ENCODE data around the gene NDUFV1. TPM values are rescaled to one million over a fixed set of nuclear protein-coding genes. Genes with fewer than 3 reads are reported as not detected.
"Not testable (repeated sequence)": the region's sequence is repeated elsewhere in the genome, so short reads cannot be mapped to it uniquely, and the experiment has no call there.

The NDUFV1 gene
- total RNA-seq, 4 donors from 2014 or later, result 154 to 249 (median 180) TPM

GRCh38 chr11:67615728-67616430 lies 9.1 kb downstream of the NDUFV1 start:
- Histone ChIP-seq H3K4me3 (no peak overlapping the region), H3K4me1 (peaks cover 0 to 19% (median 9%) of the 10 kb centered on the region in 3 donors), H3K36me3 (peaks cover 0 to 28% of the 10 kb centered on the region in 2 donors), H3K27me3 (peaks cover 28% of the 10 kb centered on the region), H3K27ac (no peak overlapping the region), H3K9me3 (no peaks in the 10 kb centered on the region)
- WGBS, 2 donors (ENCODE audit: low coverage in 1 of 2), result 4 to 20% methylated on average over 1 to 18 of the region's 34 CpGs
- TF ChIP-seq EP300 (IDR thresholded peaks at IDR 0.05), result no peak
- no peak for TF ChIP-seq POLR2A (IDR thresholded peaks at IDR 0.05)
- ATAC-seq, result no peak

- 27 to 44% methylated on average over 2 to 3 of the region's 11 CpGs for WGBS, 2 donors (ENCODE audit: low coverage in 1 of 2)
- no peak for ATAC-seq
- H3K27ac ChIP-seq, result no peak overlapping the region
- H3K36me3 ChIP-seq, result peaks cover 0 to 20% of the 10 kb centered on the region in 2 donors
- H3K4me3 ChIP-seq, result no peak overlapping the region
- H3K4me1 ChIP-seq, result peaks cover 0 to 19% (median 9%) of the 10 kb centered on the region in 3 donors
- no peak for TF ChIP-seq POLR2AphosphoS5 (IDR thresholded peaks at IDR 0.05)
- no peak for TF ChIP-seq POLR2A (IDR thresholded peaks at IDR 0.05)
- TF ChIP-seq EP300 (IDR thresholded peaks at IDR 0.05), result no peak
- no peak for TF ChIP-seq CTCF (IDR thresholded peaks at IDR 0.05)
- H3K27me3 ChIP-seq, result peaks cover 28% of the 10 kb centered on the region
- H3K9me3 ChIP-seq, result no peaks in the 10 kb centered on the region
These were observed 9.9 kb downstream of the NDUFV1 start for GRCh38 chr11:67616431-67617242.

- 59 to 65% methylated on average over 4 of the region's 7 CpGs for WGBS, 2 donors (ENCODE audit: low coverage in 1 of 2)
These were observed 10.7 kb downstream of the NDUFV1 start for GRCh38 chr11:67617243-67617953.

GRCh38 chr11:67618901-67619659 lies 12.3 kb downstream of the NDUFV1 start:
- H3K27me3 ChIP-seq, result peaks cover 28% of the 10 kb centered on the region
- ATAC-seq, result not testable (repeated sequence)

More at GRCh38 chr11:67617243-67617953, 10.7 kb downstream of the NDUFV1 start:
- ATAC-seq, result no peak
- peaks cover 0 to 13% of the 10 kb centered on the region in 2 donors for H3K36me3 ChIP-seq
- no peak for TF ChIP-seq POLR2AphosphoS5 (IDR thresholded peaks at IDR 0.05)
- no peak for TF ChIP-seq POLR2A (IDR thresholded peaks at IDR 0.05)
- TF ChIP-seq EP300 (IDR thresholded peaks at IDR 0.05), result no peak
- TF ChIP-seq CTCF (IDR thresholded peaks at IDR 0.05), result no peak
- H3K4me3 ChIP-seq, result no peak overlapping the region
- H3K27ac ChIP-seq, result no peak overlapping the region
- H3K27me3 ChIP-seq, result peaks cover 28% of the 10 kb centered on the region
- no peaks in the 10 kb centered on the region for H3K9me3 ChIP-seq
- H3K4me1 ChIP-seq, result peaks cover 0 to 19% (median 9%) of the 10 kb centered on the region in 3 donors

GRCh38 chr11:67619683-67620618 lies 13.2 kb downstream of the NDUFV1 start:
- H3K27ac ChIP-seq, H3K4me3 ChIP-seq, H3K36me3 ChIP-seq, ATAC-seq, H3K9me3 ChIP-seq, H3K4me1 ChIP-seq: not testable (repeated sequence)
- WGBS, 2 donors (ENCODE audit: low coverage in 1 of 2), result 83 to 95% methylated on average over 4 to 25 of the region's 33 CpGs
- peaks cover 20% of the 10 kb centered on the region for H3K27me3 ChIP-seq

More at GRCh38 chr11:67618901-67619659, 12.3 kb downstream of the NDUFV1 start:
- H3K36me3 ChIP-seq, H3K27ac ChIP-seq, H3K9me3 ChIP-seq, H3K4me3 ChIP-seq: not testable (repeated sequence)
- no CpG with 5 or more reads among the region's 40 CpGs for WGBS, 2 donors (ENCODE audit: low coverage in 1 of 2)
- peaks cover 0 to 12% (median 5%) of the 10 kb centered on the region in 3 donors for H3K4me1 ChIP-seq

GRCh38 chr11:67620621-67621020 lies 13.9 kb downstream of the NDUFV1 start:
- not testable (repeated sequence) for H3K27ac ChIP-seq, ATAC-seq, H3K9me3 ChIP-seq, H3K4me3 ChIP-seq, H3K4me1 ChIP-seq, H3K36me3 ChIP-seq
- H3K27me3 ChIP-seq, result peaks cover 13% of the 10 kb centered on the region
- WGBS, 2 donors (ENCODE audit: low coverage in 1 of 2), result 79 to 85% methylated on average over 4 to 7 of the region's 13 CpGs

- H3K4me1 ChIP-seq, H3K27ac ChIP-seq, H3K36me3 ChIP-seq, H3K4me3 ChIP-seq, ATAC-seq, H3K9me3 ChIP-seq, H3K27me3 ChIP-seq: not testable (repeated sequence)
- 90 to 100% methylated on average over 1 of the region's 3 CpGs for WGBS, 2 donors (ENCODE audit: low coverage in 1 of 2)
These were observed 15.2 kb downstream of the NDUFV1 start for GRCh38 chr11:67621928-67622327.

- H3K27me3 ChIP-seq, H3K27ac ChIP-seq, H3K4me1 ChIP-seq, ATAC-seq, H3K4me3 ChIP-seq, H3K9me3 ChIP-seq, H3K36me3 ChIP-seq: not testable (repeated sequence)
- WGBS, 2 donors (ENCODE audit: low coverage in 1 of 2), result no CpG with 5 or more reads among the region's 7 CpGs
These were observed 16.2 kb downstream of the NDUFV1 start for GRCh38 chr11:67622905-67623304.

- not testable (repeated sequence) for H3K36me3 ChIP-seq, H3K27ac ChIP-seq, ATAC-seq, H3K4me1 ChIP-seq, H3K27me3 ChIP-seq, H3K4me3 ChIP-seq, H3K9me3 ChIP-seq
- 75 to 100% methylated on average over 1 of the region's 1 CpG for WGBS, 2 donors (ENCODE audit: low coverage in 1 of 2)
These were observed 17.1 kb downstream of the NDUFV1 start for GRCh38 chr11:67623795-67624194.

Data from gastroesophageal sphincter (tissue), 4 donors.